ENCODE results near the gene SPATA31C2.
"Not testable (repeated sequence)": the region's sequence is repeated elsewhere in the genome, so short reads cannot be mapped to it uniquely, and the experiment has no call there.

DNA sequence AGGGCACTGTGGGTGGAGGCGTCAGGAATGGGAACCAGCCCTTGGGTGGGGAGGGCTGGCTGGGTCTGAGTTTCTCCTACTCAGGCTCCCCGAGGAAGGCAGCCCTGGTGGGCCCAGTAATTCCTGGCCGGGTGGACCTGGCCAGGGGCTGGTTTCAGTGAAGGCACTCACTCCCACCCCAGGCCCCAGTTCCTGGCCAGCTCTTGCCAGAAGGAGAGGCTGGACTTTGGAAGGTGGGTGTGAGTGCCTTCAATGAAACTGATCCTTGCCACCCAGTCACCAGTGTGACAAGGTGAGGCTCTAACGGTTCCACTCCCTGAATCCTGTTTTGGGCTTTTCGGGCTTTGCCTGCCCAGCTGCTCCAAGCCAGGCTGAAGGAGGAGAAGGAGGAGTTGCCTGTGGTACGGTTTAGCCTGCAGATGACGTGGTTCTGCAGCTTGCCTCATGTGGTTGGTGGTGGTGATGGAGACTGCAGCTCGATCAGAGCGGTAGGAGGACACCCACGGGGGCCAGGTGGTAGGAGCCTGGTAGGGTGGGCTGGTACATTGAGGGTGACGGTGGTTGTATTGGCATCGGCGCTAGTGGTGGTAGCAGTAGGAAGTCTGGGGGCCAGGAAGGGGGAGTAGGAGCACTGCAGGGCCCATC is 23.2 kb downstream of the SPATA31C2 start:
- TF ChIP-seq POLR2A (IDR thresholded peaks at IDR 0.05; ENCODE audit: low read depth, low read length); POLR2AphosphoS5 (IDR thresholded peaks at IDR 0.05; ENCODE audit: low read depth, low read length); TAF1 (IDR thresholded peaks at IDR 0.05; ENCODE audit: low read depth, low read length); POU2F2 (IDR thresholded peaks at IDR 0.05; ENCODE audit: low read depth, low read length); SPI1 (IDR thresholded peaks at IDR 0.05; ENCODE audit: low read depth, low read length); PAX5 (IDR thresholded peaks at IDR 0.05; ENCODE audit: insufficient read depth, low read length, severe bottlenecking): not testable (repeated sequence)

Data from GM12891 (cell line).